Measurements from ENCODE around the gene PCDHGA6. TPM values are rescaled to one million over a fixed set of nuclear protein-coding genes. Genes with fewer than 3 reads are reported as not detected.
"Not testable (repeated sequence)": the region's sequence is repeated elsewhere in the genome, so short reads cannot be mapped to it uniquely, and the experiment has no call there.

The PCDHGA6 gene
- polyA plus RNA-seq, 1 donor from 2014 or later: 0.09 TPM

DNA sequence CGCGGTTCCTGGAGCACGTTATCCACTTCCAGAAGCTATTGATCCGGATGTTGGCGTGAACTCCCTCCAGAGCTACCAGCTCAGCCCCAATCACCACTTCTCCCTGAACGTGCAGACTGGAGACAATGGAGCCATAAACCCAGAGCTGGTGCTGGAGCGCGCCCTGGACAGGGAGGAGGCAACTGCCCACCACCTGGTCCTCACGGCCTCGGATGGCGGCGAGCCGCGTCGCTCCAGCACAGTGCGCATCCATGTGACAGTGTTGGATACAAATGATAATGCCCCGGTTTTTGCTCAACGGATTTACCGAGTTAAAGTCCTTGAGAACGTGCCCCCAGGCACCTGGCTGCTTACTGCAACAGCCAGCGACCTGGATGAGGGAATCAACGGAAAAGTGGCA lies 29.7 kb downstream of the PCDHGA6 start:
- no peak overlapping the region for H3K4me2 ChIP-seq (ENCODE audit: low read length)
- TF ChIP-seq EP300 (conservative IDR thresholded peaks at IDR 0.05; ENCODE audit: poor library complexity, severe bottlenecking) (no peak), EZH2 (IDR thresholded peaks at IDR 0.05; ENCODE audit: borderline replicate concordance, insufficient read depth, low read length, poor library complexity, severe bottlenecking) (no peak)
- peaks cover 4% of the 10 kb centered on the region for H3F3A ChIP-seq (ENCODE audit: insufficient read depth, low read length, poor library complexity, severe bottlenecking)
- no peaks in the 10 kb centered on the region for H3K9me2 ChIP-seq (ENCODE audit: insufficient read depth, low read length)
- H3K9me3 ChIP-seq (ENCODE audit: low read length): peaks cover 34% of the 10 kb centered on the region
- no peaks in the 10 kb centered on the region for H3K79me2 ChIP-seq (replicated peaks; ENCODE audit: insufficient read depth, low read length)
- H4K20me1 ChIP-seq (ENCODE audit: insufficient read depth): no peaks in the 10 kb centered on the region
- no peak overlapping the region for H2AFZ ChIP-seq (ENCODE audit: low read depth, low read length)
- H3K27ac ChIP-seq (ENCODE audit: low read length): no peak overlapping the region
- no peak overlapping the region for H3K9ac ChIP-seq (ENCODE audit: low read length)
- H3K4me3 ChIP-seq (ENCODE audit: low read length): no peak overlapping the region
- H3K36me3 ChIP-seq (ENCODE audit: insufficient read depth, low read length): peaks cover 7% of the 10 kb centered on the region
- H3K27me3 ChIP-seq (ENCODE audit: insufficient read depth, low read depth, low read length): no peaks in the 10 kb centered on the region

- Histone ChIP-seq H3K4me3 (ENCODE audit: low read length) (peak within 1 kb of the TSS; percentile 66), H3K9me3 (ENCODE audit: low read length) (peaks cover 44% of the 10 kb centered on the region), H3K36me3 (ENCODE audit: insufficient read depth, low read length) (peaks cover 31% of the 10 kb centered on the region), H2AFZ (ENCODE audit: low read depth, low read length) (peak within 1 kb of the TSS; percentile 25), H3K79me2 (replicated peaks; ENCODE audit: insufficient read depth, low read length) (peaks cover 29% of the 10 kb centered on the region), H3K9ac (ENCODE audit: low read length) (peak within 1 kb of the TSS; percentile 71), H3K4me2 (ENCODE audit: low read length) (peak within 1 kb of the TSS; percentile 48), H3K27ac (ENCODE audit: low read length) (peak within 1 kb of the TSS; percentile 86)
- TF ChIP-seq POLR2AphosphoS5 (IDR thresholded peaks at IDR 0.05) (peak; percentile 50), REST (IDR thresholded peaks at IDR 0.05; ENCODE audit: borderline replicate concordance) (peak; percentile 78), CTCF (IDR thresholded peaks at IDR 0.05; ENCODE audit: poor library complexity, severe bottlenecking) (peak; percentile 86), RAD21 (conservative IDR thresholded peaks at IDR 0.05) (peak; percentile 88), SMC3 (conservative IDR thresholded peaks at IDR 0.05; ENCODE audit: poor library complexity) (peak; percentile 80), TAF1 (IDR thresholded peaks at IDR 0.05; ENCODE audit: low read depth) (peak; percentile 33)
- H3F3A ChIP-seq (ENCODE audit: insufficient read depth, low read length, poor library complexity, severe bottlenecking); H4K20me1 ChIP-seq (ENCODE audit: insufficient read depth); H3K9me2 ChIP-seq (ENCODE audit: insufficient read depth, low read length); H3K27me3 ChIP-seq (ENCODE audit: insufficient read depth, low read depth, low read length): not testable (repeated sequence)
These were observed 34.3 kb downstream of the PCDHGA6 start, which contains the start of gene PCDHGB6 for GRCh38 chr5:141407790-141408505. Gene PCDHGB6, plus strand, starts transcription at chr5:141408021. Its CDS starts 182 bp downstream, at chr5:141408203.
